GF-D8 (cell line): ENCODE data around the gene NKX3-2.

Source experiments
- DNase-seq: peaks from one replicate; lab custom pipeline; 2025; lab: John Stamatoyannopoulos, UW

Gene NKX3-2

DNA sequence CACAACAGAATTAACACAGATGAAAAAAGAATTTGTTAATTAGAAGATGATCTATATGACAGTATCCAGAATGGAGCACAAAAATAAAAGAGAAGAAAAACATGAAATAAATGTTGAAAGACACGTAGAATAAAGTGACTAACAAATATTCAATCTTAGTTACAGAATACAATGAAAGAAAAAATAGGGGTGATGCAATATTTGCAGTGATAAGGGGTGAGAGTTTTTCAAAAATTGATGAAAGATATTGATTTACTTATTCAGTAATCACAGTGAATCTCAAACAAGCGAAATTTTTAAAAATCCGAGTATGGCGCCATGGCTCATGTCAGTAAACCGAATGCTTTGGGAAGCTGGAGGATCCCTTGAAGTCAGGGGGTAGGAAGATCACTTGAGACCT, 39.9 kb downstream of the NKX3-2 start:
- DNase-seq, result no peak

DNA sequence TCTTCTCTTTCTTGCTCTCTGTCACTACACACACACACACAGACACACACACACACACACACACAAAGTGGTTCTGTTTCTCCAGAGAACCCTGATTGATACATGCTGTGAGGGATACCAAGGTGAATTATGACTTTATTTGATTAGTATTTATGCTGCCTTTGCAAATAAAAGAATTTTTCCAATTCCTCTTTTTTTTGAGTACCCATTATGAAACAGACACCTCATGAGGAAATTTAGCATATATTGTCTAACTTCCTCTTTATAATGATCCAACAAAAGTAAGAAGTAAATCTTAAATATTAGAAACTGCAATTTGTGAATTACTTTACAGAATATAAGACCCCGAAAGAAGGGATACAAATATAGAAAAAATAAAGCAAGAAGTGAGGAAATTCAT, 45.8 kb downstream of the NKX3-2 start:
- DNase-seq, result peak; percentile 79

DNA sequence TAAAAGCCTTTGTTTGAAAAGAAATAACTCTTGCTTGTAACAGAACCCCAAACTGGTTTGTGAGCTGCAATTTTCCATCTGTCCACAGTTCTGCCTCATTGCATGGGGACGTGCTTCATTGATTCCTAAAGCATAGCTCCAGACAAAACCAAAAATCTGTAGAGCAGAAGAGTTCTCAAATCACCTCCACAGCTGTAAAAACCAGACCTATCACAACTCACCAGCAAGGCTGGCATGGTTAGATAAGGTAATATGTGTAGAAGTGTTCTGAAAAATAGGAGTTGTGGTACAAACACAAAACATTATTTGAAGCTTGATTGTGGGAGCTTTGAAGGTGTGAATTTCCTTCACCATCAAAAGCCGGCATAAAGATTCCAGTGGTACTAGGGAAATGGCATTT, 47.7 kb downstream of the NKX3-2 start:
- DNase-seq, result peak; percentile 30

DNA sequence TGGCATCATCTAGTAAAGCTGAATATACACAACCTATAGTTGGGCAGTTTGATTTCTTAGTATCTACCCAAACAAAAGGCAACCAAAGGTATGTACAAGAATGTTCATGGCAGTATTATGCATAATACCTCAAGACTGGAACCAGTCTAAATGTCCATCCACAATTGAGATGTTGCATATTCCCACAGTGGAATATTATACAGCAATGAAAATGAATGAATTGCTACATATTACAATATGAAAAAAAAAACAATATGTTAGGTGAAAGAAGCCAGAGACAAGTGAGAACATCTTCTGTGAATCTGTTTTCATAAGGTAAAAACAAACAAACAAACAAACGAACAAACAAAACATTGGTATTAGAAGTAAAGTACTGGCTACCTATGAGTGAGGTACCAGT, 48.6 kb downstream of the NKX3-2 start:
- no peak for DNase-seq

- DNase-seq, result peak; percentile 94
Measured at GRCh38 chr4:13493793-13494192, 50.5 kb downstream of the NKX3-2 start.

DNA sequence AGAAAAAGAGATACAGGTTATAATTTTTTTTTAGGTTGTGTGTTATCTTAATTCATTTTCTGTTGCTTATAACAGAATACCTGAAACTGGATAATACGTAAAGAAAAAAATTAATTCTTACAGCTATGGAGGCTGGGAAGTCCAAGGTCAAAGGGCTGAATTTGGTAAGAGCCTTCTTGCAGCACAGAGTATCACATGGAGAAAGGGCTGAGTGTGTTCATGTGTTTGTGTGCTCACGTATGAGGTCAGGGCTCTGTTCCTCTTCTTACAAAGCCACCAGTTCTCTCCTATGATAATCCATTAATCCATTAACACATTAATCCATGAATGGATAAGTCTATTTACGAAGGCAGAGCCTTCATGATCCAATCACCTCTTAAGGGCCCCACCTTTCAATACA, 51.6 kb downstream of the NKX3-2 start:
- DNase-seq, result peak; percentile 75
